Right ventricle myocardium superior (tissue), 1 donor: ENCODE results near the gene ERFE. TPM values are rescaled to one million over a fixed set of nuclear protein-coding genes. Genes with fewer than 3 reads are reported as not detected.

Experiments used
- ATAC-seq: fragments of 200-7000 bp; cut with Tn5 transposase; one replicate; pipeline ENCODE4 v1.9.1; 2020; ENCODE audit warnings: mild to moderate bottlenecking; ENCODE audit not compliant: poor library complexity
- DNase-seq: peaks from one replicate; pipeline ENCODE4 v3.0.0-alpha.2; 2020
- intact Hi-C: fragments of 100-400 bp; cut with DNase I; formaldehyde crosslinking; loops from one replicate; pipeline ENCODE4 v1.11.2; 2022
- total RNA-seq: library from RNA; stranded (reverse); fragmentation: NEBNext Ultra II Directional; extraction: Animal tissue kit (Norgen Biotek cat#: 25700); gene quantifications from one replicate; pipeline ENCODE4 v1.2.1, GENCODE V29; 2021
- donor health status: DM: no; HTN: yes; CAD: no; lungs with severe emphysema.

Gene ERFE
- total RNA-seq, 1 donor from 2014 or later: not detected

DNA sequence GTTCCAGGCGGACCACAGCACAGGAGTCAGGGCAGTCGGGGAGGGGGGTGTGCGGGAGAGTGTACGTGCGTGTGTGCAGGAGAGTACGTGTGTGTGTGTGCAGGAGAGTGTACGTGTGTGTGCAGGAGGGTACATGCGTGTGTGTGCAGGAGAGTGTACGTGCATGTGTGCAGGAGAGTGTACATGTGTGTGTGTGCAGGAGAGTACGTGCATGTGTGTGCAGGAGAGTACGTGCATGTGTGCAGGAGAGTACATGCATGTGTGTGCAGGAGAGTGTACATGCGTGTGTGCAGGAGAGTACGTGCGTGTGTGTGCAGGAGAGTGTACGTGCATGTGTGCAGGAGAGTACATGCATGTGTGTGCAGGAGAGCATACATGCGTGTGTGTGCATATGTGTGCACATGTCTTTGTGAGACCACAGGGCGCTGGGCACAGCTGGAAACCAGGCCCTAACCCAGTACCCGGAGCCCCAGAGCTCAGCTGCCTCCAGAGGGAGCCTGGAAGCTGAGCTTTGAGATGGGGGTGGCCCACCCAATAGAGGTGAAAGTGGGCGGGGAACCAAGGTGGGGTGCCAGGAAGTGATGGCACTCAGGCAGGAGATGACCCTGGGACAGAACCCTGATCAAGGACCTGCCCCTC, 34.2 kb upstream of the ERFE start:
- no peak for ATAC-seq
- DNase-seq: peak; percentile 31
- intact Hi-C loops: no loop called here

- DNase-seq (peak; percentile 35), ATAC-seq (no peak)
- intact Hi-C loops: no loop called here
Measured at GRCh38 chr2:238125127-238125885, 33.5 kb upstream of the ERFE start.

DNA sequence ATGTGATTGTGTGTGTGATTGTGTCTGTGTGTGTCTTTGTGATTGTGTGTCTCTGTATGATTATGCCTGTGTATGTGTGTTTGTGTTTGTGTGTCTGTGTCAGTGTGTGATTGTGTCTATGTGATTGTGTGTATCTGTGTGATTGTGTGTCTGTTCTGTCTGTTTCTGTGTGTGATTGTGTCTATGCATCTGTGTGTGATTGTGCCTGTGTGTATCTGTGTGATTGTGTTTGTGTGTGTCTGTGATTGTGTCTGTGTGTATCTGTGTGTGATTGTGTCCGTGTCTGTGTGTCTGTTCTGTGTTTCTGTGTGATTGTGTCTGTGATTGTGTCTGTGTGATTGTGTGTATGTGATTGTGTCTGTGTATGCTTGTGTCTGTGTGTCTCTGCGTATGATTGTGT, 32.4 kb upstream of the ERFE start:
- intact Hi-C loops: no loop called here
- ATAC-seq (no peak), DNase-seq (no peak)

DNA sequence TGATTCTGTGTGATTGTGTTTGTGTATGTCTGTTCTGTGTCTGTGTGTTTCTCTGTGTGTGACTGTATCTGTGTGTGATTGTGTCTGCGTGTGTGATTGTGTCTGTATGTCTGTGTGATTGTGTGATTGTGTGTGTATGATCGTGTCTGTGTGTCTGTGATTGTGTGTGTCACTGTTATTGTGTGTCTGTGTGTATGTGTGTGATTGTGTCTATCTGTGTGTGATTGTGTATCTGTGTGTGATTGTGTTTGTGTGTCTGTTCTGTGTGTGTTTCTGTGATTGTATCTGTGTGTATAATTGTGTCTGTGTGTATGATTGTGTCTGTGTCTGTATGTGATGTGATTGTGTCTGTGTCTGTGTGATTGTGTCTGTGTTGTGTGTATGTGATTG, 32.0 kb upstream of the ERFE start:
- intact Hi-C loops: no loop called here
- ATAC-seq (no peak), DNase-seq (no peak)

DNA sequence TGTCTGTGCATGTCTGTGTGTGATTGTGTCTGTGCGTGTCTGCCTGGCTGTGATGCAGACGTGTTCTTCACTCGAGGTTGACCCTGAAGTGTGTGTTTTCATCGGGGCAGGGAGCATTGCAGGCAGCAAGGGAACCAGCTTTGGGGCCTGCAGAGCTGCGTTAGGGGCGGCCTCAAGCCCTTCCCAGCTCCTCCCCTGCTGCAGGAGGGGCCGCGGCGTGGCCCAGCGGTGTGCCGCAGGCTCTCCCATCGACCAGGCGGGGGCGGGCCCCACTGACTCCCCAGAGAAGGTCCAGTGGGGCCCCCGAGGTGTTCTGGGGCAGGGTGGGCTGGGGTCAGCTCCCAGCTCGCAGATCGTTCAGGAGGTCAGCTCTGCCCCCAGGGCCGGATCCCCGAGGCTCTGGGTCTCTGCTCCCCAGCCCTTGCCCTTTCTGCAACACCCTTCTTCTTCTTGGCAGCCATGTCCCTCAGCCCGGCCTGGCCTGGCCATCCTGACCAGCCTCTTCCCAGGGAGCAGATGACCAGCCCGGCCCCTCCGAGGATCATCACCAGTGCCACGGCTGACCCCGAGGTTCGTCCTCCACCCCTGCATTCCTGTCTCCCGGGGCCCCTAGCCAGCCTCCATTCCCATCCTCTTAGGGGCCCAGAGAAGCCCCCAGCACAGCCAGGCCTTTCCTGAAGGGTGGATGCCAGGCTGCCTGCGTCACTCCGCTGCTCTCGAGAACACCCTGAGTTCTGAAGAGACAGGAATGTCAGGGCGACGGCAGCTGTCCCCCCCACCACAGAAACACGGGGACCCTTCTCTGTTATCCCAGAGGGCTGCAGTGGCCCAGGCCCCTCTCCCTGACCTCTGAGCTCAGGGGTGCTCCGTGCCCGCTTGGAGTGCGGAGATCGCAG, 31.4 kb upstream of the ERFE start:
- intact Hi-C loops: no loop called here
- DNase-seq (peak; percentile 46), ATAC-seq (peak; percentile 62)

DNA sequence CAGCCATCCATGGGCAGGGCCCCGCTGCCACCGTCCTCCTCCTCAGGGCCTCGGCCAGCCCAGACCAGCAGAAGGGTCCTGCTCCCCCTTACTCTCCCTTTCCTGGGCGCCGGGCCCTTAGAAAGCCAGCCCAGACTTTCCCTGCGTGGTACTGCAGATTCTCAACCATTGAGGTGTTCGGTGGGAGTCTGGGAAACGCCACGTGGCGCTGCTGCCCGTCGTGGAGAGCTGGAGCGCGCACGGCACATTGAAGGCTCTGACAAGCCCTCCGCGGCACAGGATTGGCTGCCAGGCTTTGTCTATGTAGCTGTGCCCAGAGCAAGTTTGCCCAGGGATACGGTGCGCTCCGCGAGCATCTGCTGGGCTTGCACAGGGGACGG, 30.7 kb upstream of the ERFE start:
- DNase-seq (peak; percentile 35), ATAC-seq (no peak)
- intact Hi-C loops: no loop called here

DNA sequence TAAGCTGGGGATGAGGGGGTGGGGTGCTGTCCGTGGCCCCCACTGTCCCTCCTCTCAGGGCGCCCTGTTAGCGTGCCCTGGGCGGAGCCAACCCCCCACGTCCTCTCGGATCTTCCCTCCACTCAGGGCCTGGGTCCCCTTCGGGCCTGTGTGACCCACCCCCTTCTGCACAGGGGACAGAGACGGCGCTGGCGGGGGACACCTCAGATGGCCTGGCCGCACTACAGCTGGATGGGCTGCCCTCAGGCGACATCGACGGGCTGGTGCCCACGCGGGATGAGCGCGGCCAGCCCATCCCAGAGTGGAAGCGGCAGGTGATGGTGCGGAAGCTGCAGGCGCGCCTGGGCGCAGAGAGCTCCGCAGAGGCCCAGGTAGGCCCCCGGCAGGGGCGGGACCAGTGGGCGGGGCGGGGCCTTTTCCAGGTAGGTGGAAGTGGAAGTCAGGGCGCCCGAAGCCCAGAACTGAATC, 30.2 kb upstream of the ERFE start:
- peak; percentile 32 for DNase-seq
- intact Hi-C loops: no loop called here
- ATAC-seq: no peak

DNA sequence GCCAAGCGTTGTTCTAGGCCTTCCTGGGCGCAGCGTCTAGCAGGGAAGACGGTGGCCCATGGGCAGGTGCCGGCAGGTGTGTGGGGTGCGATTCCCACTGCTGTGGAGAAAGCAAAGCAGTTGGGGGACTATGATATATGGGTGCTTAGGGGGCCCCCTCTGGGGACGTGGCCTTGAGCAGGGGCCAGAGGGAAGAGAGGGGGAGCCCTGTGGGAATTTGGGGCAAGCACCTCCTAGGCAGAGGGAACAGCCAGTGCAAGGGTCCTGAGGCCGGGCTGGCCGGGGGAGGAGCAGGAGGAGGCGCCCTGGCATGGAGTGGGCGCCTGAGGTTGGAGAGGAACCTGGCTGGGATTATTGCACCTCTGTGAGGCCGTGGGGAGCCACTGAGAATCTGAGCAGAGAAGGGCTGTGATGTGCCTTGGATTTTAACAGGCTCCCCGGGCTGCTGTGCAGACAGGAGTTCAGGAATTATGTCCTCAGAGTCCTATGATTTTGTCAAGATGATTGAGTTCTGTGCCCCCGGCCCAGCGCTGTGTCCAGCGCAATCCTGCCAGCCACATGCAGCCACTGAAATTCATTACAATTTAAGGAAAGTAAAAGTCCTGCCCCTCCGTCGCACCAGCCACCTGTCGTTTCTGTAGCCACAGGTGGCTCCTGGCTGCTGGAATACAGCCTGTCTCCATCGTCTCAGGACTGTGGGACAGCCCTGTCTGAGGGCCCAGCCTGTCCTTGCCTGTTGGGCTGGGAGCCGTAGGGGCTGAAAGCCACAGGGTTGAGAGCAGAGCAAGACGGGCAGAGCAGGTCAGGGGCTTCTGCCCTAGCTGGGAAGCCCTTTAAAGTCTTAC, 29.4 kb upstream of the ERFE start:
- intact Hi-C loops: no loop called here
- DNase-seq (peak; percentile 27), ATAC-seq (no peak)

DNA sequence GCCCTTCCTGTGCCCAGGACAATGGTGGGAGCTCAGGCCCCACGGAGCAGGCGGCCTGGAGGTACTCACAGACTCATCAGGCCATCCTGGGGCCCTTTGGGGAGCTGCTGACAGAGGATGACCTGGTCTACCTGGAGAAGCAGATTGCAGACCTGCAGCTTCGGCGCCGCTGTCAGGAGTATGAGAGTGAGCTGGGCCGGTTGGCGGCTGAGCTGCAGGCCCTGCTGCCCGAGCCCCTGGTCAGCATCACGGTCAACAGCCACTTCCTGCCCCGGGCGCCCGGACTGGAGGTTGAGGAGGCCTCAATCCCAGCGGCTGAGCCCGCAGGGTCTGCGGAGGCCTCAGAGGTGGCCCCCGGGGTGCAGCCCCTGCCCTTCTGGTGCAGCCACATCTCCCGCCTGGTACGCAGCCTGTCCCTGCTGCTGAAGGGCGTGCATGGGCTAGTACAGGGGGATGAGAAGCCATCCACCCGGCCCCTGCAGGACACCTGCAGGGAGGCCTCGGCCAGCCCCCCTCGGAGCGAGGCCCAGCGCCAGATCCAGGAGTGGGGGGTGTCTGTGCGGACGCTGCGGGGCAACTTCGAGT, 28.6 kb upstream of the ERFE start:
- intact Hi-C loops: no loop called here
- DNase-seq (peak; percentile 36), ATAC-seq (no peak)

DNA sequence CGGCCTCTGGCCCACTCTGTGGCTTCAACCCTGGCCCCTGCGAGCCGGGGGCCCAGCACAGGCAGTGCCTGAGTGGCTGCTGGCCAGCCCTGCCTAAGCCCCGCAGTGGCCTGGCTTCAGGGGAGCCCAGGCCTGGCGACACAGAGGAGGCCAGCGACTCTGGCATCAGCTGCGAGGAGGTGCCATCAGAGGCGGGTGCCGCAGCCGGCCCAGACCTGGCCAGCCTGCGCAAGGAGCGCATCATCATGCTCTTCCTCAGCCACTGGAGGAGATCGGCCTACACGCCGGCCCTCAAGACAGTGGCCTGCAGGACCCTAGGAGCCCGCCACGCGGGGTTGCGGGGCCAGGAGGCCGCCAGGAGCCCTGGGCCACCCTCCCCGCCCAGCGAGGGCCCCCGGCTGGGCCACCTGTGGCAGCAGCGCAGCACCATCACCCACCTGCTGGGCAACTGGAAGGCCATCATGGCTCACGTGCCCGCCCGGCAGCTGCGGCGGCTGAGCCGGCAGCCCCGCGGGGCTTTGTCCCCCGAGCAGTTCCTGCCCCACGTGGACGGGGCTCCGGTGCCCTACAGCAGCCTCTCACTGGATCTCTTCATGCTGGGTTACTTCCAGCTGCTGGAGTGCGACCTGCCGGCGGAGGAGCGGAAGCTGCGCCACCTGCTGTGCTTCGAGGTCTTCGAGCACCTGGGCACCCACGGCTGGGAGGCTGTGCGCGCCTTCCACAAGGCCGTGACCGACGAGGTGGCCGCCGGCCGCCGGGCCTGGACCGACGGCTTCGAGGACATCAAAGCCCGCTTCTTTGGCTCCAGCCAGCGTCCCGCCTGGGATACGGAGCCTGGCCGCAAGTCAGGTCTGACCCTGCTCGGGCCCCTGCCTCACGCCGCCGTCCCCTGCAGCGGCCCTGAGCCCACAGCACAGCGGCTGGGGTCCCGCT, 27.8 kb upstream of the ERFE start:
- no peak for ATAC-seq
- DNase-seq: peak; percentile 33
- intact Hi-C loops: no loop called here

GRCh38 chr2:238131761-238132462, 26.9 kb upstream of the ERFE start:
- ATAC-seq (no peak), DNase-seq (peak; percentile 32)
- intact Hi-C loops: no loop called here

GRCh38 chr2:238132463-238133450, 26.0 kb upstream of the ERFE start:
- peak; percentile 31 for DNase-seq
- intact Hi-C loops: no loop called here

GRCh38 chr2:238133499-238134392, 25.0 kb upstream of the ERFE start:
- intact Hi-C loops: no loop called here
- DNase-seq: peak; percentile 32
- ATAC-seq: no peak

More at GRCh38 chr2:238132463-238133450, 26.0 kb upstream of the ERFE start:
- no peak for ATAC-seq

GRCh38 chr2:238134393-238134785, 24.4 kb upstream of the ERFE start:
- ATAC-seq (no peak), DNase-seq (peak; percentile 33)
- intact Hi-C loops: no loop called here
